Epidermal melanocyte (primary cell): ENCODE data around the gene KCNQ5.
"Not testable (repeated sequence)": the region's sequence is repeated elsewhere in the genome, so short reads cannot be mapped to it uniquely, and the experiment has no call there.

ENCODE experiments used
- DNase-seq: peaks from one replicate; pipeline ENCODE4 v3.0.0; 2011; ENCODE audit warnings: low spot score; ENCODE audit not compliant: insufficient read length

KCNQ5 gene

GRCh38 chr6:72950114-72950860 lies 328.4 kb downstream of the KCNQ5 start:
- no peak for DNase-seq

DNA sequence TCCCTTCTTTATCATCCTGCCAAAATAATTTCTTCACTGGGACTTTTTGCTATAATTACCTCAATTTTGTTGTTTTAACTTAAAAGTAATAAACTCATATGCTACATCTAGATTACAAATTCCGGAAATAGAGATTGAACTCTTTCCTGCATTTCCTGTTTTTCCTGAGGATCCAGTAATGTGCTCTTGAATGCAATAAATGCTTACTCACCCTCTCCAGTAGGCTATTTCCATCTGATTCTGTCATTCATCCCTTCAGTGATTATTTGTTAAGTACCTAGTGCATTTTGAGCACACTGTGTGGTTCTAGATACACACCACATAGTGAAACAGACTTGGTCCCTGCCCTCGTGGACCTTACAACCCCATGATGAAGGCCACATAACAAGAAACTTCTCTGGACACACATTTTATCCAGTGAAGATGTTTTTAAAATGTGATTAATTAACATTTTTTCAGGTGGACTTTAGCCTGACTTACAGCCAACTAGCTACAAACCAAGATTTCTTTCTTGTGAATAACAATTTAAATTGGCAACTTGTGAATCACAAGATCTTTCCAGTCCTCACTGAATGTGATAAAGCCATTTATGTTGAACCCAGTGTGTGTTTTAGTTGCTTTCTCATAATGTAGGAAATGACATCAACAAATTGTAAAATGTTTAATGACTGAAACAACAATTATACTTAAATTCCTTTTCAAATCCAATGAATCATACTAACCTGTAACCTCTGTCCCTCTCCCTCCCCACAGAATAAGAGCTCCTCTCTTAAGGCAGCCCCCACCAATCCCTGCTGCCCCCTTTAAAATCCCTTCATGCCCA lies 331.2 kb downstream of the KCNQ5 start:
- DNase-seq, result no peak

DNA sequence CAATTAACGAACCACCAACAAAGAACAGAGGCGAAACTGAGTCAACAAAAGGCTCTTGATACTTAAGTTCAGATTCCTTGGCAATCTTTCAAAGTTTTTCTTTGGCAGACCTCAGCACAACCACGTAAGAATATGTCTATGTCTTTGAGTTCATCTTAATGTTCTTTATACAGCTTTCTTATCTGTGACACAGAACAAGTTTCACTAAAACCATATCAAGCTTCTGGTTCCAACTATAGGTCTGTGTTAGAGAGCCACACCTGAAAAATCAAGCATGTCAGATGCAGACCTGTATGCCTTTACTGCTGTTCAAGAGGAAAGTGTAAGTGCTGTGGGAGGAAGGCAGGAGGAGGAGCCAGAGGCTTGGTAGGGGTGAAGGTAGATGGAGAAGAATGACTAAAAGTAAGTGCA lies 332.1 kb downstream of the KCNQ5 start:
- no peak for DNase-seq

GRCh38 chr6:72954716-72955115 lies 332.9 kb downstream of the KCNQ5 start:
- peak; percentile 24 for DNase-seq

DNA sequence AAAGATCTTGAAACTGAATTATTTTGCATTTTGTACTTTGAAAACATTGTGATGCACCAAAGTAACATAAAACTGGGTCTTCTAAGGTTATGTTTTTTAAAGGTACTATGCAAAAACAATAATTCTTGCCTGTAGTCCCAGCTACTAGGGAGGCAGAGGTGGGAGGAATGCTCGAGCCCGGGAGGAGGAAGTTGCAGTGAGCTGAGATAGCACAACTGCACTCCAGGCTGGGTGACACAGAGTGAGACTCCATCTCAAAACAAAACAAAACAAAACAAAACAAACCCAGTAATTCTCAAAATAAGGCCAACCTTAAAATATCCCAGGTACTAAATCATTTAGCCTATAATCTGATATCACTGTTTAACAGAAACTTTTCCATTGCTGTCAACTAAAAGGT lies 333.8 kb downstream of the KCNQ5 start:
- DNase-seq, result no peak

DNA sequence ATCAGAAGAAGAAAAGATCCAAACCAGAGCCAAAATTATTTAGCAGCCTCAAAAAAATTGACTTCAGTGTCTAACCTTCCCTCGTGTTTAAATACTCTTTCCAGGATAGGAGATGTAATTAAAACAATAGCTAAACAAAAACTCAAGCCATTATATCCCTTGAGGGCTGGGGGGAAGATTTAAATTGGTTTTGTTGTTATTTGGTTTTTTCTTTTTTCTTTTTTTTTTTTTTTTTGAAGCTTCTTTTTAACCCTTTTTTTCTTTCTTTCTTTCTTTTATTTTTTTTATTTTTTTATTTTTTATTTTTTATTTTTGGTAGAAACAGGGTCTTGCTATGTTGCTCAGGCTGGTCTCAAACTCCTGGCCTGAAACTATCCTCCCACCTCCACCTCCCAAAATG lies 334.4 kb downstream of the KCNQ5 start:
- DNase-seq, result no peak

GRCh38 chr6:72959821-72960220 lies 338.0 kb downstream of the KCNQ5 start:
- DNase-seq, result peak; percentile 15

DNA sequence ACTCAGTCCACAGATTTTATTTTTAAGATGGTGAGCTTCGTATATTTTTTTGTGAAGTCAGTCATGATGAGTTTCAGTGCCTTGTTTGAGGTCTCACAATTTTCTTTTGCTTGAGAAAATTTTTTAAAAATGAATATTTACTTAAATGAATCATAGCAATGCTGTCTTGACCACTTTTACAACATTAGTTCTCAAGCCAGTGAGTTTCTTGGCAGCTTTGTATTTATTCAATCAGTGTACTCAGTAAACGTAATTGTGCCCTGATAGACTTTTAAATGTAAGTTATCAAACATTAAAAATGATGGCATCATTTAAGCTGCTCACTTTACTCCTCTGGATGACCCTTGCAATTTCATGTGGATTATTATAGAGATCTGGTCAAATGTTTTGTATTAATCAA lies 342.1 kb downstream of the KCNQ5 start:
- no peak for DNase-seq

DNA sequence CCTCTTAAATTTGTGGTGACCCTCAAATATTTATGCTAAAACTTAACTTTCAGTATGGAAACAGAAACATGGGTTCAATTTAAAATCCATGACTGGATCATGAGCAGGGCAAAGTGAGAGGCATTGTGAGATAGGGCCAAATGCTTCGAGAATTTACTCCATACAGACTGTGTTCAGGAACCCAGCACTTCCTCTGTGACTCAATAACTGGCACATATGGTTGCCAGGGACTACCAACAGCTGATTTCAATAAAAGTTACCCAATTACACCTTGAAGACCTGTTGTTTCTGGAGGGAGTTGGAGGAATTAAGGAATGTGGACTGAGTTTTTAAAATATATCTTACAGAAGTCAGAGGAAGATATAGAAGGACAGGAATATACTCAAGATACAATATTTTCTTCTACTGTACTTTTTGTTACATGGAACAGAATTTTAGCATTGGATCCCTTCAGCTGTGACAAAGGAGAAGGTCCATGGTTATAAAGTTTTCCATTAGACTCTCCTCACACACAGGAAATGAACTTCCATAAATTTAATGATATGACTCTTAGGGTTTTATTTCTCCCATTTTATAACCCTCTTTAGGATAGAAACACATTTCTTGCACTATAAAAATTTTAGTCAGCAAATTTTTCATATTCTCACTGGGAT lies 344.9 kb downstream of the KCNQ5 start:
- no peak for DNase-seq

- DNase-seq, result no peak
Measured at GRCh38 chr6:72967329-72967728, 345.5 kb downstream of the KCNQ5 start.

DNA sequence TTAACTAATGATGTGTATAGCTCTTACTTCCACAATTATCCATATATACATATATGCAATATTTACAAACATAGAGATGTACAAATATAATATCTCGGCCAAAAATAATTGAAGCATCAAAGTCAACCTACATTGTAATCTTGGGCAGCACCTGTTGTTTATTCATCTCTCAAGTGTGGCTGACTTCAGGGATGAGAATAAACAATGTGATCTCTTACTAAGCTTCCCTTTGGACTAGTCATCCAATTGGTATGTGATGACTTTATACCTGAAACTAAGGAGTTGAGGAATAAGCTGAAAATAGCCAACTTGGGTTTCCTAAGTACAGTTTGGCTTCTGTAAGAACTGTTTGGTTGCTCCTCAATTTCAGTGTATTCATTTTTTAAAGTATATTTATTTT lies 346.8 kb downstream of the KCNQ5 start:
- no peak for DNase-seq

DNA sequence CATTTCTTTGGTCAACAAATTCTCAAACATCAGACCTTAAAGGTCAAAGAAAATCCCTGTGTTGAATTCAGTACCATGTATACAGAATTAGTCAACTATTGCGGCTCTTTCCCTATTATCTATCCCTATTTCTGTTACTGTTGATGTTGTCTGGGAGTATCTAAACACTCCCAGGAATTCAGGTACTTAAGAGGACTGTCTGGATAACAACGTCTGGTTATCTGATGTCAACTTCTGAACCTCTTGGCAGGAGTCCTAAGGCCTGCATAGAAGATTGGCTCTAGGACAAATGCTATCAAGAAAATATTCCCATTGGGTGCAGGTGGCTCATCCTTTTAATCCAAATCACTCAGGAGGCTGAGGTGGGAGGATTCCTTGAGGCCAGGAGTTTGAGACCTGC lies 347.8 kb downstream of the KCNQ5 start:
- no peak for DNase-seq

GRCh38 chr6:72972579-72972978 lies 350.7 kb downstream of the KCNQ5 start:
- DNase-seq, result no peak

GRCh38 chr6:72974276-72974675 lies 352.4 kb downstream of the KCNQ5 start:
- no peak for DNase-seq

- DNase-seq, result no peak
Measured at GRCh38 chr6:72975352-72975752, 353.5 kb downstream of the KCNQ5 start.

- no peak for DNase-seq
Measured at GRCh38 chr6:72976484-72976883, 354.6 kb downstream of the KCNQ5 start.

- DNase-seq, result no peak
Measured at GRCh38 chr6:72977114-72977513, 355.2 kb downstream of the KCNQ5 start.

DNA sequence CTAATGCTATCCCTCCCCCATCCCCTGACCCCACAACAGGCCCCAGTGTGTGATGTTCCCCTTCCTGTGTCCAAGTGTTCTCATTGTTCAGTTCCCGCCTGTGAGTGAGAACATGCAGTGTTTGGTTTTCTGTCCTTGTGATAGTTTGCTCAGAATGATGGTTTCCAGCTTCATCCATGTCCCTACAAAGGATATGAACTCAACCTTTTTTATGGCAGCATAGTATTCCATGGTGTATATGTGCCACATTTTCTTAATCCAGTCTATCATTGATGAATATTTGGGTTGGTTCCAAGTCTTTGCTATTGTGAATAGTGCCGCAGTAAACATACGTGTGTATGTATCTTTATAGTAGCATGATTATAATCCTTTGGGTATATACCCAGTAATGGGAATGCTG lies 356.9 kb downstream of the KCNQ5 start:
- DNase-seq, result not testable (repeated sequence)

DNA sequence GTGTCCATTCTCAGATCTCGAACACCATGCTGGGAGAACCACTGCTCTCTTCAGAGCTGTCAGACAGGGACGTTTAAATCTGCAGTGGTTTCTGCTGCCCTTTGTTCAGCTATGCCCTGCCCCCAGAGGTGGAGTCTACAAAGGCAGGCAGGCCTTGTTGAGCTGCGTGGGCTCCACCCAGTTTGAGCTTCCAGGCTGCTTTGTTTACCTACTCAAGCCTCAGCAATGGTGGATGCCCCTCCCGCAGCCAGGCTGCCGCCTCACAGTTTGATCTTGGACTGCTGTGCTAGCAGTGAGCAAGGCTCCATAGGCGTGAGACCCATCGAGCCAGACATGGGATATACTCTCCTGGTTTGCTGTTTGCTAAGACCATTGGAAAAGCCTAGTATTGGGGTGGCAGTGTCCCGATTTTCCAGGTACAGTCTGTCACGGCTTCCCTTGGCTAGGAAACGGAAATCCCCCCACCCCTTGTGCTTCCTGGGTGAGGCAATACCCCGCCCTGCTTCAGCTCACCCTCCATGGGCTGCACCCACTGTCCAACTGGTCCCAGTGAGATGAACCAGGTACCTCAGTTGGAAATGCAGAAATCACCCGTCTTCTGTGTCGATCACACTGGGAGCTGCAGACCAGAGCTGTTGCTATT lies 362.4 kb downstream of the KCNQ5 start:
- not testable (repeated sequence) for DNase-seq

- peak; percentile 17 for DNase-seq
Measured at GRCh38 chr6:72984981-72985665, 363.3 kb downstream of the KCNQ5 start.

GRCh38 chr6:72987301-72987700 lies 365.4 kb downstream of the KCNQ5 start:
- no peak for DNase-seq
